IPS-NIHi7 (cell line): Measurements from ENCODE around the gene ITGA4.
A peak's percentile ranks its signal among the peaks of the same experiment; 100 is the strongest.

Experiments
- DNase-seq: peaks from one replicate; pipeline ENCODE4 v3.0.0; 2012; ENCODE audit warnings: mixed read lengths; ENCODE audit errors: extremely low spot score

ITGA4 gene

DNA sequence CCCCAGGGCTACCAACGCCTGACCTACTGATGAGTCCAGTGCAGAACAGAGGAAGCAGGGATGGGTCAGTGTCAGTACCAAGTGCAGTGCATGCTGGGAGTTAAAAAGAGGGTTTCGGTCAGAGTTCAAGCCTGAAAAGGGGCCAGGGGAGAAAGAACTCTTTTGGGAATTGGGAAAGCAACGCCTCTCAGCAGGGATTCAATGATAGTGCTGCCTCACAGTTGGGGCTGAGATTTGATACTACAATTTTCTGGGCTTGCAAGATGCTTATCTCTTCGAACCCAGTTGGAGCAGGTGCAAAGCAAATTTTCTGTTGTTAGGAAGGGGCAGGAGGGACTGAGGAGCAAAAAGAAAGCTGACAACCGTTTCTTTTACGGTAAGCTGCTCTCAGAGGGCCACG, 117.1 kb downstream of the ITGA4 start:
- no peak for DNase-seq

DNA sequence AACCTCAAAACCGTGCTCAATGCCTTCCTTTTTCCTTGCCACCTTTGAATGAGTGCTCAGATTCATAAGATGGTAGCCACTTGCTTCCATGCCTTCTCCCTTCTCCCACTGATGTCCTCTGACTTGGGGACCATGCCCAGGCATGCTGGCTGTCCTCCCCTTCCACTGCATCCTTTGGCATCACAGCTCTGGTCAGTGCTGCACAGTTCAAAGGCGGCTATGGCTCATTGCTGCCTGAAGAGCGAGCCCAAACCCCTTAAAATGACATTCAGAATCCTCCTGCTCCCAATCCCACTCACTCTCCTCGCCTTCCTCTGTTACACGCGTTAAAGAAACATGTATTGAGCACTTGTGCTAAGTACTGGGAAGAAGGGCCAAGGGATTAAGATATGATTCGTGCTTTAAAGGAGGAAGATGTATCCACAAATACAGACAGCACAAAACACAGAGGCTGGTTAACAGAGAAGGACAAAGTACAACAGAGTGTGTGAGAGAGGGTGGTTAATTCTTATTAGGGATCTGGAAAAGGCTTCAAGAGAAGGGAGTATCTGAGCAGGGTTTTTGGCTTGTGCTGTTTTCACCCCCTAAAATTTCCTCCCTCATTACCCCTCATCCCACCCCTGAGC, 118.0 kb downstream of the ITGA4 start:
- no peak for DNase-seq

DNA sequence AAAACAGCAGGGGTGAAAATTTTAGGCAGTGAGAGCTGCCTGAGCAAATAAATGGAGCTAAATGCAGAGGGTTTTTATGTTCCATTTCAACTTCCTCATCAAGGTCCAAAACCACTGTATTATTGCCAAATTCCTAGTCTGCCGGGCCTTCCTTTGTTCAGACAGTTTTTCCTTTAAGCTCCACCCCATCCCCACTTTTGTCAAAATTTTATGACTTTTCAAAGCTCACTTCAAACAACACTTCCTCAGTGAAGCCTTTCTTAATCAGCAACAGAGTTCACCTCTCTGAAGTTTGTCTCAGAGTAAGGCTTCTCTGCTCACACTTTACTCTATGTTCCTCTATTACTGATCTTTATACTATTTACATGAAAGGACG, 118.5 kb downstream of the ITGA4 start:
- DNase-seq, result no peak

DNA sequence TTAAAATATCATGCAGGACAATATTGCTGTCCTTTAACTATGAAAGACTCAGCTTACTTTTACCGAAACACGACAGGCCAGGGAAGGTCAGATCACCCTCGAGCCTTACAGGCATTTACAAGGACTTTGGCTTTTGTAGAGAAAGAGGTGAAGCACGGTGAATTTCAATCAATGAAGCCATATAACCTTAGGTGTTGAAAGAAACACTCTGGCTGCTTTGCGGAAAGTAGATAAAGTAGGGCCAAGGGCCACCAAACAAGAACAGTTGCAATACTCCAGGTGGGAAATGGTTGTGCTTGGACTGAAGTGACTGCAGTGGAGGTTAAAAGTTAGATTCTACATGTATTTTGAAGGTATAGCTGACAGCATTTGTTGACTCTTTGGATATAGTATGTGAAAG, 119.2 kb downstream of the ITGA4 start:
- DNase-seq, result no peak

DNA sequence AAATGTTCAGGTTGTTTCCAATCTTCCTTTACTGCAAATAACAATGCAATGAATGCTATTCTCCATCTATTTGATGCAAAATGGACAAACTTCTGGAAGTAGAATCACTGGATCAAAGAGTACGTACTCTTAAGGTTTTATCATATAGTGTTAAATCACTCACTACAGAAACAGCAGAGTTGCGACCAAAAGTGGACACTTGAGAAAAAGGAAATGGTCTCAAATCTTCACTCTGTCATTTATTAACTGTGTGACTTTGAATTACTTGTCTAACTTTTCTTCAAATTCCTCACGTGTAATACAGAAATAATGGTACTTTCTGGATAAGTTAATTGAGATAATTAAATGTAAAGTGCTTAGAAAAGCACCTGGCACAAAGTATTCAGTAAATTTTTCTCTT, 121.6 kb downstream of the ITGA4 start:
- no peak for DNase-seq

DNA sequence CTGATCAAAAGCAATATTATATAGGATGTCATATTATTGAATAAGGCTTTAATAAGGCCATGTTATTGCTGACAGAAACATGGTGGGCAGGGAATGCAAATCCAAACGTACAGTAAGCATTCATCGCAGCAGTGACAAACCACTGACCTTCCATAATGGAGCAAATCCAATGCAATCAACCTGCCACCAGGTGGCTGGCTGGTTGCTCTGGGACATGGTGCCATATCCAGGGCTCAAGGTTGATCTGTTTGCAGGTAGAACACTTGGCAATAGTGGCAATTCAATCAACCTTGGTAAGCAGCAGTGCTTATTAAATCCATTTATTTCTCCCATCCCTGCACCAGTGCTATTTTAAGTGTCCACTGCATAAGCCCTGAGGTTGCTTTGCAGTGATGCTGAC, 124.3 kb downstream of the ITGA4 start:
- peak; percentile 18 for DNase-seq

DNA sequence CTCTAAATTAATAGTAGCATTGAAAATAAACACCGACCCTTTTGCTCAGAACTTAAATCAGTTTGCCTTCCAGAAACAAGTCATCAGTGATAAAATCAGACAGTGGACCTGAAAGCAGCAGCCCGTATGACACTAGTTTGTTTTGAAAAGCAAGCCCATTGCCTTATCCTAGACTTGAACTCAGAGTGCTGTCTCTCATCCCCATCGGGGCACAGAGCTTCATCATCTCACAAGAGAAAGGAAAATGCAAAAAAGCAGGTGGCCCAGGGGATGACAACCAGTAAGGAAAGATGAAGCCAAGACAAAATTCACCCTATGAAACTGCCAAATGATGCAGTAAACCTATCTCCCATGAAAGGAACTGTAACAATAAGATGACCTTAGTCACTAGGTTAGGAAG, 128.5 kb downstream of the ITGA4 start:
- DNase-seq, result no peak
